Ishikawa (cell line): Measurements from ENCODE around the gene ALDH7A1.

Source experiments
- EGR1 ChIP-seq: IDR thresholded peaks from 2 replicates; pipeline ENCODE4 v1.6.1; 2012
- EP300 ChIP-seq: IDR thresholded peaks from 2 replicates; pipeline ENCODE4 v1.6.1; 2012; ENCODE audit warnings: borderline replicate concordance
- FOXM1 ChIP-seq: IDR thresholded peaks from 2 replicates; pipeline ENCODE4 v1.6.1; 2012; ENCODE audit warnings: low read depth, borderline replicate concordance
- MAX ChIP-seq: IDR thresholded peaks from 2 replicates; pipeline ENCODE4 v1.6.1; 2012
- RAD21 ChIP-seq: IDR thresholded peaks from 2 replicates; pipeline ENCODE4 v1.6.1; 2012; ENCODE audit warnings: low read depth
- TCF12 ChIP-seq: IDR thresholded peaks from 2 replicates; pipeline ENCODE4 v1.6.1; 2012; ENCODE audit warnings: low read depth
- TEAD4 ChIP-seq: IDR thresholded peaks from 2 replicates; pipeline ENCODE4 v1.6.1; 2012
- YY1 ChIP-seq: IDR thresholded peaks from 2 replicates; pipeline ENCODE4 v1.6.1; 2012; ENCODE audit warnings: low read depth
- ZBTB7A ChIP-seq: IDR thresholded peaks from 2 replicates; pipeline ENCODE4 v1.6.1; 2012; ENCODE audit warnings: low read depth
- TF ChIP-seq, protein P1 (sequence below): IDR thresholded peaks from 2 replicates; pipeline ENCODE4 v1.6.1; 2012; ENCODE audit warnings: low read depth, mild to moderate bottlenecking
- TF ChIP-seq, protein P2 (sequence below): IDR thresholded peaks from 2 replicates; pipeline ENCODE4 v1.6.1; 2012

DNA sequence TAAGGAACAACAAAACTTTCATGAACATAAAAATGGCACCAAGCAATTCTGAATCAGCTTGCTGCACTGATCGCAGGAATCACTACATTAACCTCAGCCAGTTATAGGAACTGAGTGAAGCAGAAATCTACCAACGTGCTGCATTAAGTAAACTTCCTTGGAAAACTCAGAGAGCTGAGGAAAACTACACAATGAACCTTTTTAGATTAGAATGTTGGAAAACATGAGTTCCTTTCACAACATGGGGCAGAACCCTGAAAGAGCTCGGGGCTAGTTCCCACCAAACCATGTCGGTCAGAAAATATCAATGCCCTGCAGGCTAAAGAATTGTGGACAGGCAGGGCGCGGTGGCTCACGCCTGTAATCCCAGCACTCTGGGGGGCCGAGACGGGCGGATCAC, 19.4 kb downstream of the ALDH7A1 start:
- TF ChIP-seq RAD21 (no peak), MAX (no peak), YY1 (no peak), TEAD4 (no peak), TCF12 (no peak), FOXM1 (no peak), EP300 (no peak), ZBTB7A (no peak), EGR1 (no peak)
- TF ChIP-seq, protein P1, sequence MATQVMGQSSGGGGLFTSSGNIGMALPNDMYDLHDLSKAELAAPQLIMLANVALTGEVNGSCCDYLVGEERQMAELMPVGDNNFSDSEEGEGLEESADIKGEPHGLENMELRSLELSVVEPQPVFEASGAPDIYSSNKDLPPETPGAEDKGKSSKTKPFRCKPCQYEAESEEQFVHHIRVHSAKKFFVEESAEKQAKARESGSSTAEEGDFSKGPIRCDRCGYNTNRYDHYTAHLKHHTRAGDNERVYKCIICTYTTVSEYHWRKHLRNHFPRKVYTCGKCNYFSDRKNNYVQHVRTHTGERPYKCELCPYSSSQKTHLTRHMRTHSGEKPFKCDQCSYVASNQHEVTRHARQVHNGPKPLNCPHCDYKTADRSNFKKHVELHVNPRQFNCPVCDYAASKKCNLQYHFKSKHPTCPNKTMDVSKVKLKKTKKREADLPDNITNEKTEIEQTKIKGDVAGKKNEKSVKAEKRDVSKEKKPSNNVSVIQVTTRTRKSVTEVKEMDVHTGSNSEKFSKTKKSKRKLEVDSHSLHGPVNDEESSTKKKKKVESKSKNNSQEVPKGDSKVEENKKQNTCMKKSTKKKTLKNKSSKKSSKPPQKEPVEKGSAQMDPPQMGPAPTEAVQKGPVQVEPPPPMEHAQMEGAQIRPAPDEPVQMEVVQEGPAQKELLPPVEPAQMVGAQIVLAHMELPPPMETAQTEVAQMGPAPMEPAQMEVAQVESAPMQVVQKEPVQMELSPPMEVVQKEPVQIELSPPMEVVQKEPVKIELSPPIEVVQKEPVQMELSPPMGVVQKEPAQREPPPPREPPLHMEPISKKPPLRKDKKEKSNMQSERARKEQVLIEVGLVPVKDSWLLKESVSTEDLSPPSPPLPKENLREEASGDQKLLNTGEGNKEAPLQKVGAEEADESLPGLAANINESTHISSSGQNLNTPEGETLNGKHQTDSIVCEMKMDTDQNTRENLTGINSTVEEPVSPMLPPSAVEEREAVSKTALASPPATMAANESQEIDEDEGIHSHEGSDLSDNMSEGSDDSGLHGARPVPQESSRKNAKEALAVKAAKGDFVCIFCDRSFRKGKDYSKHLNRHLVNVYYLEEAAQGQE = no peak
- TF ChIP-seq, protein P2, sequence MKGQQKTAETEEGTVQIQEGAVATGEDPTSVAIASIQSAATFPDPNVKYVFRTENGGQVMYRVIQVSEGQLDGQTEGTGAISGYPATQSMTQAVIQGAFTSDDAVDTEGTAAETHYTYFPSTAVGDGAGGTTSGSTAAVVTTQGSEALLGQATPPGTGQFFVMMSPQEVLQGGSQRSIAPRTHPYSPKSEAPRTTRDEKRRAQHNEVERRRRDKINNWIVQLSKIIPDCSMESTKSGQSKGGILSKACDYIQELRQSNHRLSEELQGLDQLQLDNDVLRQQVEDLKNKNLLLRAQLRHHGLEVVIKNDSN = no peak
